ENCODE measurements around the gene TMEM80.

TMEM80 gene

GRCh38 chr11:657691-658126 is 37.9 kb upstream of the TMEM80 start (continued):
- no peak for TF ChIP-seq IKZF3 (tag by site-specific recombination; IDR thresholded peaks at IDR 0.05)
- no peak for TF ChIP-seq ZNF544 (tag by site-specific recombination; IDR thresholded peaks at IDR 0.05)
- TF ChIP-seq ZSCAN23 (tag by site-specific recombination; IDR thresholded peaks at IDR 0.05): no peak

- POLR2A ChIA-PET: no interaction called here
- TF ChIP-seq OVOL3 (tag by site-specific recombination; IDR thresholded peaks at IDR 0.05) (no peak), ZNF184 (tag by site-specific recombination; IDR thresholded peaks at IDR 0.05) (no peak), YY1 (tag by site-specific recombination; IDR thresholded peaks at IDR 0.05) (no peak), ZNF645 (tag by site-specific recombination; IDR thresholded peaks at IDR 0.05) (no peak)
- no peak overlapping the region for H3K4me3 ChIP-seq (ENCODE audit: low read depth, low read length)
- CTCF ChIA-PET: interaction anchor here (0.8 kb wide), 1 partner anchor 23 kb away, joined by 3 read pairs; no protein-coding TSS in a partner anchor
- peaks cover 8 to 92% of the 10 kb centered on the region in 2 experiments; a peak in 2 of 3 replicates for H3K36me3 ChIP-seq (ENCODE audit: control insufficient read depth in 2 of 2, insufficient read depth in 1 of 2, low read length in 2 of 2)
- H3K9me3 ChIP-seq (ENCODE audit: control insufficient read depth, insufficient read depth, low read depth, low read length): no peaks in the 10 kb centered on the region
- H3K27ac ChIP-seq (ENCODE audit: extremely low read depth, low read depth, low read length): no peak overlapping the region
- no peaks in the 10 kb centered on the region for H3K4me1 ChIP-seq (ENCODE audit: control insufficient read depth, insufficient read depth, low read length)
These were observed 36.0 kb upstream of the TMEM80 start for GRCh38 chr11:659532-660085.

- no peak for TF ChIP-seq ZNF174 (tag by site-specific recombination; IDR thresholded peaks at IDR 0.05)
- TF ChIP-seq ZNF843 (tag by site-specific recombination; IDR thresholded peaks at IDR 0.05): no peak
- no peak for TF ChIP-seq YY2 (tag by site-specific recombination; IDR thresholded peaks at IDR 0.05)
- no peak for TF ChIP-seq IKZF3 (tag by site-specific recombination; IDR thresholded peaks at IDR 0.05)
- TF ChIP-seq KLF16 (tag by site-specific recombination; IDR thresholded peaks at IDR 0.05): no peak
- no peak for TF ChIP-seq ZNF37A (tag by site-specific recombination; IDR thresholded peaks at IDR 0.05)
- no peak for TF ChIP-seq ZNF362 (tag by site-specific recombination; IDR thresholded peaks at IDR 0.05)
- TF ChIP-seq ZNF157 (tag by site-specific recombination; IDR thresholded peaks at IDR 0.05): no peak
- TF ChIP-seq ZSCAN16 (tag by site-specific recombination; IDR thresholded peaks at IDR 0.05): no peak
- TF ChIP-seq ZNF16 (tag by site-specific recombination; IDR thresholded peaks at IDR 0.05; ENCODE audit: low read depth): no peak
- TF ChIP-seq ZNF146 (tag by site-specific recombination; IDR thresholded peaks at IDR 0.05): no peak
- TF ChIP-seq ZIC2 (tag by site-specific recombination; IDR thresholded peaks at IDR 0.05): no peak
- TF ChIP-seq ZNF707 (tag by site-specific recombination; IDR thresholded peaks at IDR 0.05): no peak
- no peak for TF ChIP-seq MZF1 (tag by site-specific recombination; IDR thresholded peaks at IDR 0.05; ENCODE audit: borderline replicate concordance)
- no peak for TF ChIP-seq ZNF354C (tag by site-specific recombination; IDR thresholded peaks at IDR 0.05; ENCODE audit: borderline replicate concordance, low read depth)
- TF ChIP-seq ZNF175 (tag by site-specific recombination; IDR thresholded peaks at IDR 0.05): no peak
- no peak for TF ChIP-seq CTCF (tag by site-specific recombination; IDR thresholded peaks at IDR 0.05)
- POLR2A ChIA-PET: no interaction called here
These were observed 35.3 kb upstream of the TMEM80 start for GRCh38 chr11:660281-660680.

More at GRCh38 chr11:660281-660680, 35.3 kb upstream of the TMEM80 start:
- Histone ChIP-seq H3K36me3 (ENCODE audit: control insufficient read depth in 2 of 2, insufficient read depth in 1 of 2, low read length in 2 of 2) (peaks cover 8 to 91% of the 10 kb centered on the region in 2 experiments; a peak in 2 of 3 replicates), H3K27ac (ENCODE audit: extremely low read depth, low read depth, low read length) (no peak overlapping the region), H3K9me3 (ENCODE audit: control insufficient read depth, insufficient read depth, low read depth, low read length) (no peaks in the 10 kb centered on the region), H3K4me3 (ENCODE audit: low read depth, low read length) (no peak overlapping the region), H3K4me1 (ENCODE audit: control insufficient read depth, insufficient read depth, low read length) (no peaks in the 10 kb centered on the region)
- CTCF ChIA-PET: interaction anchor here (0.8 kb wide), 1 partner anchor 22 kb away, joined by 3 read pairs; no protein-coding TSS in a partner anchor
